ENCODE measurements around the gene SNAP25.

The SNAP25 gene

GRCh38 chr20:10297684-10298240 lies 79.1 kb downstream of the SNAP25 start:
- H3K4me3 ChIP-seq (replicated peaks; ENCODE audit: low read depth, low read length), result no peak overlapping the region
- TF ChIP-seq CTCF (IDR thresholded peaks at IDR 0.05; ENCODE audit: low read depth, low read length, missing control alignments), result no peak
- DNase-seq (ENCODE audit: extremely low read depth, low read depth), result no peak

- no peak overlapping the region for H3K4me3 ChIP-seq (replicated peaks; ENCODE audit: low read depth, low read length)
- DNase-seq (ENCODE audit: extremely low read depth, low read depth), result no peak
- TF ChIP-seq CTCF (IDR thresholded peaks at IDR 0.05; ENCODE audit: low read depth, low read length, missing control alignments), result no peak
Measured at GRCh38 chr20:10300582-10301446, 82.2 kb downstream of the SNAP25 start.

GRCh38 chr20:10303852-10304251 lies 85.2 kb downstream of the SNAP25 start:
- no peak for DNase-seq (ENCODE audit: extremely low read depth, low read depth)
- H3K4me3 ChIP-seq (replicated peaks; ENCODE audit: low read depth, low read length), result no peak overlapping the region
- no peak for TF ChIP-seq CTCF (IDR thresholded peaks at IDR 0.05; ENCODE audit: low read depth, low read length, missing control alignments)

- H3K4me3 ChIP-seq (replicated peaks; ENCODE audit: low read depth, low read length), result no peak overlapping the region
- no peak for DNase-seq (ENCODE audit: extremely low read depth, low read depth)
Measured at GRCh38 chr20:10304471-10305046, 85.9 kb downstream of the SNAP25 start.

GRCh38 chr20:10306440-10307358 lies 88.1 kb downstream of the SNAP25 start:
- H3K4me3 ChIP-seq (replicated peaks; ENCODE audit: low read depth, low read length), result no peak overlapping the region
- DNase-seq (ENCODE audit: extremely low read depth, low read depth), result peak; percentile 22
- no peak for TF ChIP-seq CTCF (IDR thresholded peaks at IDR 0.05; ENCODE audit: low read depth, low read length, missing control alignments)

More at GRCh38 chr20:10304471-10305046, 85.9 kb downstream of the SNAP25 start:
- no peak for TF ChIP-seq CTCF (IDR thresholded peaks at IDR 0.05; ENCODE audit: low read depth, low read length, missing control alignments)

- DNase-seq (ENCODE audit: extremely low read depth, low read depth), result no peak
- H3K4me3 ChIP-seq (replicated peaks; ENCODE audit: low read depth, low read length), result no peak overlapping the region
- no peak for TF ChIP-seq CTCF (IDR thresholded peaks at IDR 0.05; ENCODE audit: low read depth, low read length, missing control alignments)
Measured at GRCh38 chr20:10307359-10307735, 88.7 kb downstream of the SNAP25 start.

All from HFF-Myc (cell line).